GM23248 (cell line): ENCODE results near the gene PTMA. TPM values are rescaled to one million over a fixed set of nuclear protein-coding genes. Genes with fewer than 3 reads are reported as not detected.

Source experiments
- DNase-seq: peaks from one replicate; pipeline ENCODE4 v3.0.0-alpha.2; 2015
- H2AFZ ChIP-seq: fragments of 200-600 bp; sonication (generic); 2 replicates; pipeline ENCODE4 v1.6.1; 2016; ENCODE audit warnings: antibody characterized with exemption
- H3F3A ChIP-seq: fragments of 200-600 bp; sonication (generic); 2 replicates; pipeline ENCODE4 v1.6.1; 2016; ENCODE audit warnings: mild to moderate bottlenecking, antibody characterized with exemption, mixed run types; ENCODE audit not compliant: insufficient read depth
- H3K27ac ChIP-seq: fragments of 200-600 bp; sonication (generic); 2 replicates; pipeline ENCODE4 v1.5.1; 2016; ENCODE audit warnings: mild to moderate bottlenecking
- H3K27me3 ChIP-seq: fragments of 200-600 bp; sonication (generic); replicated peaks from 2 replicates; pipeline ENCODE4 v1.6.1; 2016; ENCODE audit warnings: mild to moderate bottlenecking; ENCODE audit not compliant: insufficient read depth
- H3K36me3 ChIP-seq: fragments of 200-600 bp; sonication (generic); 2 replicates; pipeline ENCODE4 v1.6.1; 2016; ENCODE audit warnings: low read depth, mild to moderate bottlenecking
- H3K4me1 ChIP-seq: fragments of 200-600 bp; sonication (generic); 2 replicates; pipeline ENCODE4 v1.6.1; 2016; ENCODE audit warnings: mild to moderate bottlenecking; ENCODE audit not compliant: insufficient read depth
- H3K4me2 ChIP-seq: fragments of 200-600 bp; sonication (generic); one replicate; pipeline ENCODE4 v1.6.1; 2016; ENCODE audit warnings: mild to moderate bottlenecking; ENCODE audit not compliant: unreplicated experiment
- H3K4me3 ChIP-seq: fragments of 200-600 bp; sonication (generic); 2 replicates; pipeline ENCODE4 v1.5.1; 2016; ENCODE audit warnings: mild to moderate bottlenecking
- H3K79me2 ChIP-seq: fragments of 200-600 bp; sonication (generic); 2 replicates; pipeline ENCODE4 v1.6.1; 2016; ENCODE audit warnings: mild to moderate bottlenecking; ENCODE audit not compliant: insufficient read depth
- H3K9ac ChIP-seq: fragments of 200-600 bp; sonication (generic); 2 replicates; pipeline ENCODE4 v1.6.1; 2016; ENCODE audit warnings: mild to moderate bottlenecking
- H3K9me2 ChIP-seq: fragments of 200-600 bp; sonication (generic); 2 replicates; pipeline ENCODE4 v1.6.1; 2016; ENCODE audit warnings: mixed run types, mild to moderate bottlenecking, moderate library complexity; ENCODE audit not compliant: insufficient read depth
- H3K9me3 ChIP-seq: fragments of 200-600 bp; sonication (generic); one replicate; pipeline ENCODE4 v1.6.1; 2017; ENCODE audit warnings: low read depth
- H4K20me1 ChIP-seq: fragments of 200-600 bp; sonication (generic); 2 replicates; pipeline ENCODE4 v1.6.0; 2016; ENCODE audit not compliant: insufficient read depth
- EZH2 ChIP-seq: fragments of 200-600 bp; sonication (generic); IDR thresholded peaks from 2 replicates; pipeline ENCODE4 v1.6.1; 2018; ENCODE audit warnings: antibody characterized with exemption, mild to moderate bottlenecking; ENCODE audit not compliant: insufficient read depth, poor library complexity, severe bottlenecking
- EZH2phosphoT487 ChIP-seq: fragments of 200-600 bp; sonication (generic); IDR thresholded peaks from 2 replicates; pipeline ENCODE4 v1.6.1; 2018; ENCODE audit warnings: antibody characterized with exemption, moderate library complexity, mild to moderate bottlenecking, low read depth; ENCODE audit not compliant: insufficient read depth
- WGBS, 2 experiments: methylation state at CpG; one replicate each; pipeline ENCODE4 v1.1.6; 2015 to 2017; ENCODE audit warnings: low lambda C conversion rate in 2 of 2, low coverage in 1 of 2; ENCODE audit errors: missing lambda C conversion rate in 2 of 2; 5-methylcytosine and 5-hydroxymethylcytosine counted together
- in situ Hi-C: fragments of 300-500 bp; cut with MboI; formaldehyde crosslinking; loops from 2 replicates; pipeline ENCODE4 v1.15.0; 2020
- polyA plus RNA-seq: library from polyadenylated mRNA; unstranded; fragments of >200 nt; fragmentation: Nextera tagmentation; extraction: Ambion mirVana; gene quantifications from 2 replicates; pipeline ENCODE4 v1.2.1, GENCODE V29; 2016
- total RNA-seq: library from RNA; depleted of rRNA; stranded (reverse); fragments of >200 nt; shearing (Covaris generic); gene quantifications from 2 replicates; pipeline ENCODE4 v1.2.3, GENCODE V29; 2014

PTMA gene
- total and polyA plus RNA-seq, 2 experiments from 2014 or later: 318 to 570 TPM

DNA sequence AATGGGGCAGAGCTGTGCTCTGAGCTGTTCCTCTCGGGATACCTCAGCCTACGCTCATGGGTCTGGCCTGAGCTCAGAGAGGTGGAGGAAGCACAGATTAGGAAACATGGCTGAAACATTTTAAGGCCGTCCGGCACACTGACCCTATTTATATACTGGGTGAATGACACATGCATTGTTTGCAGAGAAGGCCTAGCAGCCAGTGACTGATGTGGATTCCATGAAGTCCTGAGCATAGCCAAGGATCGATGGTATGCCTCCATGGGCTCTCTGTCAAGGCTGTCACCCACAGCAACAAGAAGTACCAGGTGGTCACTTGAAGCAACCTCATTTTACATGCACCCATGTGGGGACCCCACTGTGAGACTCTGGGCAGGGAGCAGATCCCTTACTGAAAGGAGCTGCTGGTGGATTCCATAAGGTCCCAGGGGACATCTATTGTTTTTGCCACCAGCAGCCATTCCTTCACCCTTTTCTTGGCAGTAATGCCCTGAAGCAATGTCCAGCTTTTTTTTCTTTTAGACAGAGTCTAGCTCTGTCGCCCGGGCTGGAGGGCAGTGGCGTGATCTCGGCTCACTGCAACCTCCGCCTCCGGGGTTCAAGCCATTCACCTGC, 8.4 kb downstream of the PTMA start:
- 70 to 80% methylated on average over 11 of the region's 11 CpGs for WGBS, 2 experiments
- H3F3A ChIP-seq: peaks cover 16% of the 10 kb centered on the region
- in situ Hi-C loops: loop anchor here (5.0 to 10.0 kb wide), 2 partner anchors 39 to 102 kb away; no protein-coding TSS in a partner anchor
- H3K4me3 ChIP-seq: no peak overlapping the region
- no peak overlapping the region for H3K9ac ChIP-seq
- no peaks in the 10 kb centered on the region for H3K36me3 ChIP-seq
- no peaks in the 10 kb centered on the region for H4K20me1 ChIP-seq
- H3K27ac ChIP-seq: peak overlapping the region; percentile 47
- no peak overlapping the region for H3K4me2 ChIP-seq
- H3K9me2 ChIP-seq: no peaks in the 10 kb centered on the region
- H2AFZ ChIP-seq: 0 out of 2 replicates have a peak overlapping the region, but pooled peaks have one; percentile 26
- DNase-seq: peak; percentile 67
- no peaks in the 10 kb centered on the region for H3K9me3 ChIP-seq
- H3K79me2 ChIP-seq: peaks cover 10% of the 10 kb centered on the region
- H3K4me1 ChIP-seq: peaks cover 33% of the 10 kb centered on the region
- no peak for TF ChIP-seq EZH2
- TF ChIP-seq EZH2phosphoT487: no peak
- no peaks in the 10 kb centered on the region for H3K27me3 ChIP-seq

DNA sequence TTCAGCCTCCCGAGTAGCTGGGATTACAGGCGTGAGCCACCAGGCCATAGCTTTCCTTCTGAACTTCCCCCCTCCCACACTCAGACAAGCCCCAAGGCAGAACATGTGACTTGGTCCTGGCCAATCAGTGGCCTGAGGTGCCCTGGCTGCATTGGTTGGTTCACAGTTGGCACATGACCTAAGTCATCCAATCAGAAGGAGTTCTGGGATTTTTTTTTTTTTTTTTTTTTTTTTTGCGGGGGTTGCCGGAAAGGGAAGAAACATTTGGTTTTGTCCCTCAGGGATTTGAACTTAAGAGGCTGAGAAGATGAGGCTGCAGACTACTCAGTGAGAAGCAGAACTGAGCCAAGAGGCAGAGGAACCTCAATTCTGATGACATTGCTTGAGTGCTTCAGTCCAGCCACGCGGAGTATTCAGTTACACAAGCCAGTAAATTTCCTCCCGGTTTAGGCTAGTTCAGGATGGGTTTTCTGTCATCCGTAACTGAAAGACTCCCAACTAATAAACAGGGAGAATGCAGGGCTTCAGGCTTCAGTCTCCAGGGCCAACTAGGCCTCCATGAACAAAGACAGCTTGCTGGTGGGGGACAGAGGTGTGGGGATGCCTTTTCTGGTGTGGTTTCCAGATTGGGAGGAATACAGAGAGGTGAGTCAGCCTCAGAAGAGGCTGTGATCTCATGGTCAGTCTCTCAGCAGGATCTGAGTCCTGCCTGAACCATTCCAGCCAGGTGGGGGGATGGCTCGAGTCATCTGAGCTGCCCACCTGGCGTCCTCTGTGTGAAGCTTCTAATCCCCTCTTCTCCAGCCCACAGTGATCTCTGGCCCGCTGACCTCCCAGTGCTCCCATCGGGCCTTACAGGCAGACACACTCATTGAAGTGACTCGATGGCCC, 9.2 kb downstream of the PTMA start:
- H3K4me3 ChIP-seq: no peak overlapping the region
- H3K79me2 ChIP-seq: peaks cover 3% of the 10 kb centered on the region
- no peaks in the 10 kb centered on the region for H3K9me3 ChIP-seq
- H2AFZ ChIP-seq: peak overlapping the region; percentile 34; the same call in 1 of the 2 replicates
- no peaks in the 10 kb centered on the region for H3K9me2 ChIP-seq
- in situ Hi-C loops: loop anchor here (5.0 to 10.0 kb wide), 2 partner anchors 40 to 103 kb away; no protein-coding TSS in a partner anchor
- 80 to 81% methylated on average over 13 of the region's 13 CpGs for WGBS, 2 experiments
- no peak overlapping the region for H3K4me2 ChIP-seq
- no peak overlapping the region for H3K9ac ChIP-seq
- H3K27me3 ChIP-seq: no peaks in the 10 kb centered on the region
- no peaks in the 10 kb centered on the region for H4K20me1 ChIP-seq
- TF ChIP-seq EZH2 (no peak), EZH2phosphoT487 (no peak)
- DNase-seq: peak; percentile 73
- peak overlapping the region; percentile 47 for H3K27ac ChIP-seq
- peaks cover 28% of the 10 kb centered on the region for H3K4me1 ChIP-seq
- peaks cover 15% of the 10 kb centered on the region for H3F3A ChIP-seq
- no peaks in the 10 kb centered on the region for H3K36me3 ChIP-seq

- Histone ChIP-seq H3F3A (peaks cover 10% of the 10 kb centered on the region), H3K4me2 (no peak overlapping the region), H3K79me2 (no peaks in the 10 kb centered on the region), H3K4me1 (peaks cover 28% of the 10 kb centered on the region), H3K27me3 (no peaks in the 10 kb centered on the region), H3K4me3 (no peak overlapping the region), H2AFZ (no peak overlapping the region), H4K20me1 (no peaks in the 10 kb centered on the region), H3K9me3 (no peaks in the 10 kb centered on the region), H3K27ac (no peak overlapping the region), H3K9me2 (no peaks in the 10 kb centered on the region), H3K9ac (no peak overlapping the region), H3K36me3 (no peaks in the 10 kb centered on the region)
- in situ Hi-C loops: loop anchor here (5.0 to 10.0 kb wide), 2 partner anchors 41 to 104 kb away; no protein-coding TSS in a partner anchor
- TF ChIP-seq EZH2phosphoT487: no peak
- TF ChIP-seq EZH2: no peak
- DNase-seq: no peak
- 54 to 69% methylated on average over 6 of the region's 6 CpGs for WGBS, 2 experiments
These were observed 10.5 kb downstream of the PTMA start for GRCh38 chr2:231718799-231719198.

DNA sequence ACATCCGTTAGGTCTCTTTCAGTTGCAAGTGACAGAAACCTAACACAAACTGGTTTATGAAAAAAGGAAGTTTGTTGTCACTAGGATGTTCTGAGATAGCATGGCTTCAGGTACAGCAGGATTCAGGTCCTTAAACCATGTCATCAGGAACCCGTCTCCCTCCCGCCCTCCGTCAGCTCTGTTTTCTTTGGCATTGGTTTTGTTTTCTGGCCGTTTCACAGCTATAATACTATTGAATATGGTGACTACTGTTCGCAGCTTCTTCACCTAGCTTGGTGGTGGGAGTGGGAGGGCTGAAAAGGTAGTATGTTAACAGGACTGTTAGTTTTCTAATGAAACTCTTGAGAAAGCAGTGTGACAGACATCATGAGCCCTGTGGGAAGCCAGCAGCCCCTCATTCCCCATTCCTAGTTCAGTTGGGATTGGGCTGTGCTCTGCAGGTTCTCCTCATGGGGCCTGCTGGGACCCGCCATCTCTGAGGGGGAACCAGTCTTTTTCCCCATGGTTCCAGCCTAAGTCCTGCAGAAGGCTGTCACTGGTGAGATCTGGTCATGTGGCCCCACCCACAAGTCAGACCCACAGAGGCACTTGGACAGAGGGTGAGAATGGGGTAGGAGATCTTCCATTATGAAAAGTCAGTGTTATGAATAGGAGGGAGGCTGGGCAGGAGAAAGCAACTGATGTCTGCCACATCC, 12.1 kb downstream of the PTMA start:
- no peak overlapping the region for H3K4me2 ChIP-seq
- no peak for TF ChIP-seq EZH2
- TF ChIP-seq EZH2phosphoT487: no peak
- H2AFZ ChIP-seq: no peak overlapping the region
- 83 to 85% methylated on average over 7 of the region's 7 CpGs for WGBS, 2 experiments
- H3K36me3 ChIP-seq: no peaks in the 10 kb centered on the region
- H3K9me2 ChIP-seq: no peaks in the 10 kb centered on the region
- H3K9me3 ChIP-seq: no peaks in the 10 kb centered on the region
- H3K79me2 ChIP-seq: no peaks in the 10 kb centered on the region
- no peaks in the 10 kb centered on the region for H4K20me1 ChIP-seq
- peaks cover 10% of the 10 kb centered on the region for H3F3A ChIP-seq
- H3K9ac ChIP-seq: no peak overlapping the region
- H3K27ac ChIP-seq: no peak overlapping the region
- in situ Hi-C loops: no loop called here
- no peak for DNase-seq
- no peaks in the 10 kb centered on the region for H3K27me3 ChIP-seq
- peaks cover 26% of the 10 kb centered on the region for H3K4me1 ChIP-seq
- no peak overlapping the region for H3K4me3 ChIP-seq
